Endothelial cell of umbilical vein (primary cell): Measurements from ENCODE around the gene FZR1. TPM values are rescaled to one million over a fixed set of nuclear protein-coding genes. Genes with fewer than 3 reads are reported as not detected.
"Not testable (repeated sequence)": the region's sequence is repeated elsewhere in the genome, so short reads cannot be mapped to it uniquely, and the experiment has no call there.

Source experiments
- BruUV-seq: library from RNA; stranded (reverse); fragments of 400-500 nt; replicated peaks from 2 replicates; lab custom pipeline; 2021; lab: Mats Ljungman, UMichigan
- CTCF ChIA-PET: fragments of 300-600, 350-600 bp; sonication (Branson Sonifier 250); formaldehyde crosslinking; loops from one replicate; lab custom pipeline; 2021; ENCODE audit warnings: antibody characterized with exemption, inconsistent platforms; lab: Charles Lee
- POLR2A ChIA-PET: fragments of 300-600, 350-600 bp; sonication (Branson Sonifier 250); formaldehyde crosslinking; loops from one replicate; lab custom pipeline; 2021; ENCODE audit warnings: antibody characterized with exemption, inconsistent platforms; lab: Charles Lee
- DNase-seq: peaks from one replicate; pipeline ENCODE4 v3.0.0-alpha.2; 2011; ENCODE audit warnings: low read depth, low spot score
- FAIRE-seq: peaks from 2 replicates; lab custom pipeline; 2011; peaks lifted over from hg19 to GRCh38; lab: Jason Lieb, UNC
- H2AFZ ChIP-seq: 2 replicates; pipeline ENCODE4 v1.6.0; 2012; ENCODE audit warnings: low read depth, low read length, control low read depth, inconsistent platforms
- H3K27ac ChIP-seq: 2 replicates; pipeline ENCODE4 v1.5.1; 2011; ENCODE audit warnings: low read depth, mild to moderate bottlenecking, control low read depth, low read length, moderate library complexity; ENCODE audit not compliant: insufficient read depth
- H3K27me3 ChIP-seq, 2 experiments: 2 replicates each; pipeline versions ENCODE4 v1.6.0 to v1.6.1; 2011; ENCODE audit warnings: low read length in 2 of 2, mixed read lengths in 1 of 2; ENCODE audit not compliant: control insufficient read depth in 2 of 2, insufficient read depth in 2 of 2
- H3K36me3 ChIP-seq, 2 experiments: 2 replicates in 1 of 2; 3 replicates in 1 of 2; pipeline ENCODE4 v1.5.1; 2011; ENCODE audit warnings: low read length in 2 of 2, mild to moderate bottlenecking in 1 of 2, moderate library complexity in 1 of 2; ENCODE audit not compliant: control insufficient read depth in 2 of 2, insufficient read depth in 2 of 2; ENCODE audit errors: extremely low read depth in 1 of 2
- H3K4me1 ChIP-seq: 3 replicates; pipeline ENCODE4 v1.5.1; 2011; ENCODE audit warnings: mild to moderate bottlenecking, low read length; ENCODE audit not compliant: control insufficient read depth, insufficient read depth; ENCODE audit errors: extremely low read depth
- H3K4me2 ChIP-seq: 2 replicates; pipeline ENCODE4 v1.6.1; 2011; ENCODE audit warnings: low read length, control low read depth, mixed read lengths; ENCODE audit not compliant: insufficient read depth
- H3K4me3 ChIP-seq, 3 experiments: fragments of 200-600 bp in 1 of 3; sonication (generic), shearing (Covaris generic) in 1 of 3; replicated peaks in 1 of 3; 2 replicates each; pipeline ENCODE4 v1.5.1; 2011 to 2016; ENCODE audit warnings: control low read depth in 3 of 3, low read length in 3 of 3, mild to moderate bottlenecking in 2 of 3, inconsistent platforms in 1 of 3, low read depth in 1 of 3, moderate library complexity in 1 of 3; ENCODE audit not compliant: insufficient read depth in 1 of 3
- H3K79me2 ChIP-seq: 2 replicates; pipeline ENCODE4 v1.6.0; 2012; ENCODE audit warnings: low read length, inconsistent platforms; ENCODE audit not compliant: control insufficient read depth, insufficient read depth
- H3K9ac ChIP-seq: replicated peaks from 2 replicates; pipeline ENCODE3; 2011; ENCODE audit warnings: low read length, control low read depth; ENCODE audit not compliant: insufficient read depth; ENCODE audit errors: extremely low read depth
- H3K9me1 ChIP-seq: replicated peaks from 3 replicates; pipeline ENCODE4 v1.6.0; 2011; ENCODE audit warnings: mild to moderate bottlenecking, low read length; ENCODE audit not compliant: control insufficient read depth, insufficient read depth; ENCODE audit errors: extremely low read depth
- H3K9me3 ChIP-seq: replicated peaks from 2 replicates; pipeline ENCODE4 v1.5.1; 2012; ENCODE audit warnings: low read length, inconsistent platforms; ENCODE audit not compliant: control insufficient read depth, insufficient read depth
- H4K20me1 ChIP-seq: replicated peaks from 2 replicates; pipeline ENCODE3; 2011; ENCODE audit warnings: mild to moderate bottlenecking, low read length; ENCODE audit not compliant: control insufficient read depth, insufficient read depth; ENCODE audit errors: extremely low read depth
- CTCF ChIP-seq, 2 donors: IDR thresholded peaks; 1 replicate in 1 of 2; 2 replicates in 1 of 2; pipeline ENCODE4 v1.5.1; 2011; ENCODE audit warnings: low read length in 2 of 2, mild to moderate bottlenecking in 2 of 2, moderate library complexity in 2 of 2, control low read depth in 1 of 2, inconsistent platforms in 1 of 2, low read depth in 1 of 2; ENCODE audit not compliant: insufficient read depth in 1 of 2; ENCODE audit errors: extremely low read depth in 1 of 2
- EZH2 ChIP-seq: IDR thresholded peaks from 2 replicates; pipeline ENCODE4 v1.6.1; 2012; ENCODE audit warnings: borderline replicate concordance, low read depth, mild to moderate bottlenecking, moderate library complexity, low read length, inconsistent platforms; ENCODE audit not compliant: severe bottlenecking
- FOS ChIP-seq: IDR thresholded peaks from 2 replicates; pipeline ENCODE4 v1.6.1; 2011; ENCODE audit warnings: mild to moderate bottlenecking, low read length, moderate library complexity, borderline replicate concordance; ENCODE audit not compliant: insufficient read depth
- GATA2 ChIP-seq: IDR thresholded peaks from 2 replicates; pipeline ENCODE4 v1.7.0; 2011; ENCODE audit warnings: low read depth, mild to moderate bottlenecking, moderate library complexity, mixed read lengths, low read length; ENCODE audit not compliant: insufficient read length, insufficient read depth
- JUN ChIP-seq: IDR thresholded peaks from 2 replicates; pipeline ENCODE4 v1.6.1; 2011; ENCODE audit warnings: borderline replicate concordance, low read depth; ENCODE audit not compliant: insufficient read length, insufficient read depth
- MAX ChIP-seq: IDR thresholded peaks from 2 replicates; pipeline ENCODE4 v1.6.1; 2011; ENCODE audit not compliant: insufficient read depth, insufficient read length
- MYC ChIP-seq: IDR thresholded peaks from one replicate; pipeline ENCODE4 v1.6.1; 2011; ENCODE audit warnings: mild to moderate bottlenecking, low read depth, low read length
- POLR2A ChIP-seq: IDR thresholded peaks from 2 replicates; pipeline ENCODE4 v1.6.1; 2012; ENCODE audit warnings: low read depth, mild to moderate bottlenecking, control low read depth, low read length
- POLR2AphosphoS5 ChIP-seq: IDR thresholded peaks from 2 replicates; pipeline ENCODE4 v1.6.1; 2012; ENCODE audit warnings: low read depth, mild to moderate bottlenecking, control low read depth, low read length, moderate library complexity; ENCODE audit not compliant: insufficient read depth
- dilution Hi-C: fragments of 300-500 bp; cut with MboI; formaldehyde crosslinking; loops from one replicate; pipeline ENCODE4 v1.15.0; 2019; ENCODE audit warnings: low sequenced_read_pairs; ENCODE audit not compliant: extremely low pct_ligation_motif_present
- intact Hi-C: fragments of 100-400 bp; cut with micrococcal nuclease; formaldehyde crosslinking; loops from one replicate; pipeline ENCODE4 v1.10.0; 2022
- polyA plus RNA-seq, 4 experiments: library from polyadenylated mRNA; depleted of rRNA in 3 of 4; stranded (reverse) in 3 of 4; unstranded in 1 of 4; fragments of >200 nt; gene quantifications; 2 replicates each; pipeline versions ENCODE4 v1.2.1 to v1.2.3, GENCODE V29; 2011 to 2012; ENCODE audit warnings: missing spikeins in 1 of 4
- total RNA-seq: library from RNA; stranded (reverse); gene quantifications from 2 replicates; pipeline ENCODE4 v1.2.3, GENCODE V29; 2021

Gene FZR1
- total and polyA plus RNA-seq, 2 donors (not counting 3 experiments of a cell fraction or from before 2014, with no cell fraction given) = 35.9 to 60.4 TPM

- no peak for DNase-seq
- intact Hi-C loops (no loop called here), dilution Hi-C loops (no loop called here)
- CTCF ChIA-PET = interaction anchor here (1.6 kb wide), 1 partner anchor 9 kb away, joined by 3 read pairs; no protein-coding TSS in a partner anchor
- no peaks in the 10 kb centered on the region for H3K9me1 ChIP-seq
- TF ChIP-seq FOS (no peak), GATA2 (no peak), EZH2 (no peak), MAX (no peak), POLR2A (no peak), CTCF (IDR thresholded peaks at IDR 0.05; ENCODE audit: extremely low read depth in 1 of 2, insufficient read depth in 1 of 2, low read depth in 1 of 2, low read length in 2 of 2) (no peak), MYC (no peak), JUN (no peak), POLR2AphosphoS5 (no peak)
- no peaks in the 10 kb centered on the region for H3K4me1 ChIP-seq
- H3K9me3 ChIP-seq = no peaks in the 10 kb centered on the region
- no peak overlapping the region for H3K4me3 ChIP-seq
- no peaks in the 10 kb centered on the region for H4K20me1 ChIP-seq
- H3K27me3 ChIP-seq = no peaks in the 10 kb centered on the region
- BruUV-seq = no TSS peak
- H3K4me2 ChIP-seq = no peak overlapping the region
- POLR2A ChIA-PET = no interaction called here
- no peak overlapping the region for H2AFZ ChIP-seq
- H3K9ac ChIP-seq = no peak overlapping the region
- H3K36me3 ChIP-seq = no peaks in the 10 kb centered on the region
- H3K79me2 ChIP-seq = no peaks in the 10 kb centered on the region
- H3K27ac ChIP-seq = no peak overlapping the region
- FAIRE-seq = no peak
Observed at GRCh38 chr19:3565139-3565538, 59.0 kb downstream of the FZR1 start.

- H2AFZ ChIP-seq, H3K27ac ChIP-seq, BruUV-seq, DNase-seq, H3K9me3 ChIP-seq, FAIRE-seq, H3K4me3 ChIP-seq, POLR2A ChIA-PET, H3K4me1 ChIP-seq, H3K4me2 ChIP-seq, H3K9ac ChIP-seq, dilution Hi-C loops, H3K9me1 ChIP-seq, H3K79me2 ChIP-seq, H4K20me1 ChIP-seq, H3K36me3 ChIP-seq, H3K27me3 ChIP-seq: not testable (repeated sequence)
- CTCF ChIA-PET = interaction anchor here (0.7 to 0.9 kb wide), 2 partner anchors 10 to 13 kb away, joined by 4 to 5 read pairs; no protein-coding TSS in a partner anchor
- intact Hi-C loops = loop anchor here (5.0 kb wide), 2 partner anchors 37 to 102 kb away; partner anchors contain the start of gene TBXA2R
Observed at GRCh38 chr19:3570042-3570441, 63.9 kb downstream of the FZR1 start.
